HCT116 (cell line): ENCODE results near the gene CHKA.

Source experiments
- EZH2 ChIP-seq: fragments of 200-600 bp; sonication (generic); IDR thresholded peaks from 2 replicates; pipeline ENCODE4 v1.6.1; 2017; ENCODE audit warnings: antibody characterized with exemption, mixed run types
- JUND ChIP-seq: IDR thresholded peaks from 2 replicates; pipeline ENCODE4 v1.6.1; 2012
- POLR2A ChIP-seq: IDR thresholded peaks from 2 replicates; pipeline ENCODE4 v1.7.0; 2011; ENCODE audit warnings: borderline replicate concordance; ENCODE audit not compliant: insufficient read depth, insufficient read length; ENCODE audit errors: extremely low read depth
- POLR2AphosphoS5 ChIP-seq: IDR thresholded peaks from 2 replicates; pipeline ENCODE4 v1.6.1; 2011; ENCODE audit warnings: mild to moderate bottlenecking, low read depth, low read length, moderate library complexity
- YY1 ChIP-seq: IDR thresholded peaks from 2 replicates; pipeline ENCODE4 v1.6.1; 2011; ENCODE audit warnings: low read length, low read depth, moderate library complexity, mild to moderate bottlenecking; ENCODE audit not compliant: insufficient replicate concordance; ENCODE audit errors: extremely low read depth
- ZNF274 ChIP-seq: fragments of 200-500 bp; sonication (Bioruptor generic); IDR thresholded peaks from 2 replicates; pipeline ENCODE4 v1.6.1; 2014; ENCODE audit warnings: mild to moderate bottlenecking, low read depth, low read length, inconsistent platforms
- TF ChIP-seq, protein P1 (sequence below): IDR thresholded peaks from 2 replicates; pipeline ENCODE4 v1.6.1; 2012; ENCODE audit warnings: low read depth
- TF ChIP-seq, protein P2 (sequence below), 3 experiments: fragments of 200-600 bp in 1 of 3; sonication (generic) in 1 of 3; IDR thresholded peaks in 2 of 3; conservative IDR thresholded peaks in 1 of 3; 2 replicates each; pipeline ENCODE4 v1.5.1; 2012 to 2017; ENCODE audit warnings: low read depth in 2 of 3, low read length in 2 of 3, antibody characterized with exemption in 1 of 3, borderline replicate concordance in 1 of 3, control low read depth in 1 of 3, mild to moderate bottlenecking in 1 of 3, mixed read lengths in 1 of 3, mixed run types in 1 of 3, moderate library complexity in 1 of 3; ENCODE audit not compliant: insufficient read depth in 1 of 3
- TF ChIP-seq, protein P3 (sequence below): IDR thresholded peaks from 2 replicates; pipeline ENCODE4 v1.6.1; 2012

GRCh38 chr11:68036141-68036716 is 85.0 kb downstream of the CHKA start:
- TF ChIP-seq, protein P1, sequence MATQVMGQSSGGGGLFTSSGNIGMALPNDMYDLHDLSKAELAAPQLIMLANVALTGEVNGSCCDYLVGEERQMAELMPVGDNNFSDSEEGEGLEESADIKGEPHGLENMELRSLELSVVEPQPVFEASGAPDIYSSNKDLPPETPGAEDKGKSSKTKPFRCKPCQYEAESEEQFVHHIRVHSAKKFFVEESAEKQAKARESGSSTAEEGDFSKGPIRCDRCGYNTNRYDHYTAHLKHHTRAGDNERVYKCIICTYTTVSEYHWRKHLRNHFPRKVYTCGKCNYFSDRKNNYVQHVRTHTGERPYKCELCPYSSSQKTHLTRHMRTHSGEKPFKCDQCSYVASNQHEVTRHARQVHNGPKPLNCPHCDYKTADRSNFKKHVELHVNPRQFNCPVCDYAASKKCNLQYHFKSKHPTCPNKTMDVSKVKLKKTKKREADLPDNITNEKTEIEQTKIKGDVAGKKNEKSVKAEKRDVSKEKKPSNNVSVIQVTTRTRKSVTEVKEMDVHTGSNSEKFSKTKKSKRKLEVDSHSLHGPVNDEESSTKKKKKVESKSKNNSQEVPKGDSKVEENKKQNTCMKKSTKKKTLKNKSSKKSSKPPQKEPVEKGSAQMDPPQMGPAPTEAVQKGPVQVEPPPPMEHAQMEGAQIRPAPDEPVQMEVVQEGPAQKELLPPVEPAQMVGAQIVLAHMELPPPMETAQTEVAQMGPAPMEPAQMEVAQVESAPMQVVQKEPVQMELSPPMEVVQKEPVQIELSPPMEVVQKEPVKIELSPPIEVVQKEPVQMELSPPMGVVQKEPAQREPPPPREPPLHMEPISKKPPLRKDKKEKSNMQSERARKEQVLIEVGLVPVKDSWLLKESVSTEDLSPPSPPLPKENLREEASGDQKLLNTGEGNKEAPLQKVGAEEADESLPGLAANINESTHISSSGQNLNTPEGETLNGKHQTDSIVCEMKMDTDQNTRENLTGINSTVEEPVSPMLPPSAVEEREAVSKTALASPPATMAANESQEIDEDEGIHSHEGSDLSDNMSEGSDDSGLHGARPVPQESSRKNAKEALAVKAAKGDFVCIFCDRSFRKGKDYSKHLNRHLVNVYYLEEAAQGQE: no peak
- no peak for TF ChIP-seq POLR2A
- TF ChIP-seq, protein P2, sequence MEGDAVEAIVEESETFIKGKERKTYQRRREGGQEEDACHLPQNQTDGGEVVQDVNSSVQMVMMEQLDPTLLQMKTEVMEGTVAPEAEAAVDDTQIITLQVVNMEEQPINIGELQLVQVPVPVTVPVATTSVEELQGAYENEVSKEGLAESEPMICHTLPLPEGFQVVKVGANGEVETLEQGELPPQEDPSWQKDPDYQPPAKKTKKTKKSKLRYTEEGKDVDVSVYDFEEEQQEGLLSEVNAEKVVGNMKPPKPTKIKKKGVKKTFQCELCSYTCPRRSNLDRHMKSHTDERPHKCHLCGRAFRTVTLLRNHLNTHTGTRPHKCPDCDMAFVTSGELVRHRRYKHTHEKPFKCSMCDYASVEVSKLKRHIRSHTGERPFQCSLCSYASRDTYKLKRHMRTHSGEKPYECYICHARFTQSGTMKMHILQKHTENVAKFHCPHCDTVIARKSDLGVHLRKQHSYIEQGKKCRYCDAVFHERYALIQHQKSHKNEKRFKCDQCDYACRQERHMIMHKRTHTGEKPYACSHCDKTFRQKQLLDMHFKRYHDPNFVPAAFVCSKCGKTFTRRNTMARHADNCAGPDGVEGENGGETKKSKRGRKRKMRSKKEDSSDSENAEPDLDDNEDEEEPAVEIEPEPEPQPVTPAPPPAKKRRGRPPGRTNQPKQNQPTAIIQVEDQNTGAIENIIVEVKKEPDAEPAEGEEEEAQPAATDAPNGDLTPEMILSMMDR (IDR thresholded peaks at IDR 0.05 in 2 of 3, conservative IDR thresholded peaks at IDR 0.05 in 1 of 3; ENCODE audit: borderline replicate concordance in 1 of 3, insufficient read depth in 1 of 3, low read depth in 2 of 3, low read length in 2 of 3): no peak
- no peak for TF ChIP-seq ZNF274
- TF ChIP-seq JUND: no peak
- TF ChIP-seq YY1: no peak
- TF ChIP-seq, protein P3, sequence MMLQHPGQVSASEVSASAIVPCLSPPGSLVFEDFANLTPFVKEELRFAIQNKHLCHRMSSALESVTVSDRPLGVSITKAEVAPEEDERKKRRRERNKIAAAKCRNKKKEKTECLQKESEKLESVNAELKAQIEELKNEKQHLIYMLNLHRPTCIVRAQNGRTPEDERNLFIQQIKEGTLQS: no peak
- TF ChIP-seq EZH2: no peak
- TF ChIP-seq POLR2AphosphoS5: no peak
